GM08714 (cell line): ENCODE data around the gene PTPRN2.
"Not testable (repeated sequence)": the region's sequence is repeated elsewhere in the genome, so short reads cannot be mapped to it uniquely, and the experiment has no call there.

Experiments
- H3K4me3 ChIP-seq: fragments of 200-500 bp; sonication (Bioruptor generic); 2 replicates; pipeline ENCODE4 v1.5.1; 2014; ENCODE audit warnings: mild to moderate bottlenecking, low read length, inconsistent platforms
- ZNF274 ChIP-seq: IDR thresholded peaks from 2 replicates; pipeline ENCODE4 v1.6.1; 2012; ENCODE audit warnings: mild to moderate bottlenecking, low read depth, low read length

The PTPRN2 gene

GRCh38 chr7:158043551-158044481, 543.8 kb downstream of the PTPRN2 start:
- no peak for TF ChIP-seq ZNF274
- H3K4me3 ChIP-seq, result no peak overlapping the region

- TF ChIP-seq ZNF274, result no peak
- H3K4me3 ChIP-seq, result no peak overlapping the region
Measured at GRCh38 chr7:158042156-158042880, 545.3 kb downstream of the PTPRN2 start.

GRCh38 chr7:158040199-158040598, 547.4 kb downstream of the PTPRN2 start:
- no peak overlapping the region for H3K4me3 ChIP-seq
- no peak for TF ChIP-seq ZNF274

- no peak overlapping the region for H3K4me3 ChIP-seq
- no peak for TF ChIP-seq ZNF274
Measured at GRCh38 chr7:158039270-158039669, 548.4 kb downstream of the PTPRN2 start.

GRCh38 chr7:158037211-158037610, 550.4 kb downstream of the PTPRN2 start:
- H3K4me3 ChIP-seq, result no peak overlapping the region
- no peak for TF ChIP-seq ZNF274

GRCh38 chr7:158035343-158035742, 552.3 kb downstream of the PTPRN2 start:
- no peak for TF ChIP-seq ZNF274
- no peak overlapping the region for H3K4me3 ChIP-seq

GRCh38 chr7:158034571-158034970, 553.1 kb downstream of the PTPRN2 start:
- no peak overlapping the region for H3K4me3 ChIP-seq
- TF ChIP-seq ZNF274, result no peak

GRCh38 chr7:158033925-158034324, 553.7 kb downstream of the PTPRN2 start:
- not testable (repeated sequence) for H3K4me3 ChIP-seq

- TF ChIP-seq ZNF274, result no peak
- no peak overlapping the region for H3K4me3 ChIP-seq
Measured at GRCh38 chr7:158033196-158033595, 554.4 kb downstream of the PTPRN2 start.

GRCh38 chr7:158032561-158033115, 555.0 kb downstream of the PTPRN2 start:
- TF ChIP-seq ZNF274, result no peak
- H3K4me3 ChIP-seq, result no peak overlapping the region

- no peak for TF ChIP-seq ZNF274
Measured at GRCh38 chr7:158031867-158032308, 555.7 kb downstream of the PTPRN2 start.

GRCh38 chr7:158030566-158030965, 557.1 kb downstream of the PTPRN2 start:
- no peak overlapping the region for H3K4me3 ChIP-seq
- no peak for TF ChIP-seq ZNF274

More at GRCh38 chr7:158031867-158032308, 555.7 kb downstream of the PTPRN2 start:
- H3K4me3 ChIP-seq, result no peak overlapping the region

- TF ChIP-seq ZNF274, result no peak
- H3K4me3 ChIP-seq, result no peak overlapping the region
Measured at GRCh38 chr7:158030071-158030470, 557.6 kb downstream of the PTPRN2 start.

- no peak for TF ChIP-seq ZNF274
- no peak overlapping the region for H3K4me3 ChIP-seq
Measured at GRCh38 chr7:158029509-158029908, 558.1 kb downstream of the PTPRN2 start.

- no peak for TF ChIP-seq ZNF274
- no peak overlapping the region for H3K4me3 ChIP-seq
Measured at GRCh38 chr7:158028971-158029370, 558.7 kb downstream of the PTPRN2 start.
